ENCODE data around the gene HNRNPUL1. TPM values are rescaled to one million over a fixed set of nuclear protein-coding genes. Genes with fewer than 3 reads are reported as not detected.

Gene HNRNPUL1
- total and polyA plus RNA-seq, 9 of the 15 experiments (the other 6 are each of a cell fraction or from before 2014, with no cell fraction given), result 7.3 to 211 (median 85.0) TPM

GRCh38 chr19:41353466-41354342 is 89.5 kb downstream of the HNRNPUL1 start, which contains the start of gene TGFB1 (continued):
- TF ChIP-seq OTX1 (CRISPR knock-in tag; IDR thresholded peaks at IDR 0.05), result peak; percentile 63; the same call in 1 of the 2 replicates
- TF ChIP-seq ZNF644 (tag; IDR thresholded peaks at IDR 0.05; ENCODE audit: low read depth), result no peak; the same call in 1 of the 2 replicates
- TF ChIP-seq CC2D1A (IDR thresholded peaks at IDR 0.05), result no peak
- 0 out of 2 replicates have a peak, but pooled peaks have one; percentile 9 for TF ChIP-seq THAP12 (CRISPR knock-in tag; IDR thresholded peaks at IDR 0.05)
- TF ChIP-seq ZNF124 (CRISPR knock-in tag; IDR thresholded peaks at IDR 0.05), result no peak
- TF ChIP-seq ZNF263 (CRISPR knock-in tag; IDR thresholded peaks at IDR 0.05; ENCODE audit: borderline replicate concordance), result peak; percentile 100
- TF ChIP-seq STAT5B (CRISPR knock-in tag; IDR thresholded peaks at IDR 0.05), result no peak
- TF ChIP-seq ZNF592 (IDR thresholded peaks at IDR 0.05), result peak; percentile 67; the same call in 1 of the 2 replicates
- 0 out of 2 replicates have a peak, but pooled peaks have one; percentile 39 for TF ChIP-seq SUPT5H (IDR thresholded peaks at IDR 0.05)
- peak; percentile 94 for TF ChIP-seq ZBTB1 (CRISPR knock-in tag; IDR thresholded peaks at IDR 0.05; ENCODE audit: borderline replicate concordance, low read depth)
- TF ChIP-seq POLR2H (tag; IDR thresholded peaks at IDR 0.05; ENCODE audit: low read depth), result peak; percentile 44; the same call in 1 of the 2 replicates
- TF ChIP-seq SLC30A9 (CRISPR knock-in tag; IDR thresholded peaks at IDR 0.05), result no peak
- no peak for TF ChIP-seq BACH1 (tag; IDR thresholded peaks at IDR 0.05)
- TF ChIP-seq ZNF449 (CRISPR knock-in tag; IDR thresholded peaks at IDR 0.05), result no peak
- no peak for TF ChIP-seq NFRKB (IDR thresholded peaks at IDR 0.05; ENCODE audit: low read depth)
- TF ChIP-seq CBX8 (IDR thresholded peaks at IDR 0.05; ENCODE audit: borderline replicate concordance, extremely low read depth, low read depth, low read length, poor library complexity, severe bottlenecking), result no peak
- no peak for TF ChIP-seq CHD4 (IDR thresholded peaks at IDR 0.05; ENCODE audit: insufficient read depth, insufficient replicate concordance, low read depth, low read length, poor library complexity, severe bottlenecking)
- TF ChIP-seq FOXM1 (IDR thresholded peaks at IDR 0.05; ENCODE audit: low read depth), result no peak
- 0 out of 2 replicates have a peak, but pooled peaks have one; percentile 27 for TF ChIP-seq FOXM1 (CRISPR knock-in tag; IDR thresholded peaks at IDR 0.05; ENCODE audit: low read depth)

Measured in K562 (cell line).